Activated CD4-positive, CD25-positive, alpha-beta regulatory T cell treated with anti-CD3 and anti-CD28 coated beads, Interleukin-2, amount 50 U/mL, for 16 hours (primary cell): Measurements from ENCODE around the gene NLGN3.
A peak's percentile ranks its signal among the peaks of the same experiment; 100 is the strongest.

Experiments used
- DNase-seq: peaks from one replicate; pipeline ENCODE4 v3.0.0-alpha.2; 2020; ENCODE audit warnings: low read depth, low spot score

The NLGN3 gene

DNA sequence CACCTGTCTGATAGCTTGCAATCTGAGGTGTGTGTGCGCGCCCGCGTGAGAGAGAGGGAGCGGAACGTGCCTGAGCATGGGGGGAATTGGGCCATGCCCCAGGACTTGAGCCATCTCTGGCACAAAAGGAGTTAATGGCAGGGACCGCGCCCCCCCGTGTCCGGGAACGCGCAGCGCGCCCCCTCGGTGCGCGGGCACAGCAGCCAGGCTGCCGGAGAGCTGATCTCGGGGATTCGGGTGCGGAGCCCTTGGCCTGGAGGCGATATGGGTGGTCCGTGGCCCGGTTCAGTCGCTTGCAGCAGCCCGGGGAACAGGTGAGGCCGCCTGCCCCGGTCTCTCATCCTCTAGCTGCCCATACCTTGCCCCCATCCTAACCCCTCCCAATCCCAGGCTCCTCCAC, at the start of gene NLGN3:
NLGN3 (plus strand) TSS at position 191 of the 400 bp plus-strand sequence. CDS start 2,909 bp downstream, outside the sequence.
- DNase-seq, result no peak

DNA sequence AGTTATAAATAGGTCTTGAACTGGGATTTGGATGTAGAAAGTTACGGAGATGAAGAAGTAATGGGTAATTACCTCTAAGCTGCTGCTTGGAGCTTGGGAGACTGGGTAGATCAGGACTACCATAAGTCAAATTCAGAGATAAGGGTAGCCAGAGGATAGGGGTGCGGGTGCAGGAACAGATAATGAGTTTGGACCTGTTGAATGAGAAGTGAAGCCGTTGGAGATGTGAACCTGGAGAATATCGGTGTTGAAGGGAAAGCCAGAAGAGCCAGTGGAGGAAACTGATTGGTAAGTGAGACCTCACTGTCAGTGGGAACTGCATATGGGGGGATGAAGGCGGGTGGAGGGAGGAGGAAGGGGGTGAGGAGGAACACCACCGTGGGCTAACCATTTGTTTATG, 49.6 kb upstream of the NLGN3 start:
- DNase-seq, result no peak

DNA sequence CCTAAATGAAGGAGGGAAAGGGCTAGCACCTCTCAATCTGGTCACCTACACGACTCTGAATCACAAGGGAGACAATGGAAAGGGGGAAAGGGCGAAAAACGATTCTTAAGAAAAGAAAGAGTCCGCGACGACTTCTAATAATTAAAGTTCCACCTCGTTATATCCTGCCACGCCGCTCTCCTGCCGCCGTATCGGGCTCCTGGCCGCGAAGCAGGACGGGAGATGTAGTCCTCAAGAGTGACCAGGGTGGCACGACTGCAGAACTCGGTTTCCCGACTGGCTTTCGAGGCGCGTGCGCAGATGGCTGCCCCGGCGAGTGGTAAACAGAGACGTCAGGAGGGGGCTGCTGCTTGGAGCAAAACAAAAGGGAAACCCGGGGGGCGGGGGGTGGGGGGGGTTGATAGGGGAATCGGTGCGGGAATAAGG, 49.1 kb upstream of the NLGN3 start, which contains the start of gene FOXO4:
FOXO4 (plus strand) TSS at position 297 of the 426 bp plus-strand sequence. CDS start 678 bp downstream, outside the sequence.
- peak; percentile 81 for DNase-seq

DNA sequence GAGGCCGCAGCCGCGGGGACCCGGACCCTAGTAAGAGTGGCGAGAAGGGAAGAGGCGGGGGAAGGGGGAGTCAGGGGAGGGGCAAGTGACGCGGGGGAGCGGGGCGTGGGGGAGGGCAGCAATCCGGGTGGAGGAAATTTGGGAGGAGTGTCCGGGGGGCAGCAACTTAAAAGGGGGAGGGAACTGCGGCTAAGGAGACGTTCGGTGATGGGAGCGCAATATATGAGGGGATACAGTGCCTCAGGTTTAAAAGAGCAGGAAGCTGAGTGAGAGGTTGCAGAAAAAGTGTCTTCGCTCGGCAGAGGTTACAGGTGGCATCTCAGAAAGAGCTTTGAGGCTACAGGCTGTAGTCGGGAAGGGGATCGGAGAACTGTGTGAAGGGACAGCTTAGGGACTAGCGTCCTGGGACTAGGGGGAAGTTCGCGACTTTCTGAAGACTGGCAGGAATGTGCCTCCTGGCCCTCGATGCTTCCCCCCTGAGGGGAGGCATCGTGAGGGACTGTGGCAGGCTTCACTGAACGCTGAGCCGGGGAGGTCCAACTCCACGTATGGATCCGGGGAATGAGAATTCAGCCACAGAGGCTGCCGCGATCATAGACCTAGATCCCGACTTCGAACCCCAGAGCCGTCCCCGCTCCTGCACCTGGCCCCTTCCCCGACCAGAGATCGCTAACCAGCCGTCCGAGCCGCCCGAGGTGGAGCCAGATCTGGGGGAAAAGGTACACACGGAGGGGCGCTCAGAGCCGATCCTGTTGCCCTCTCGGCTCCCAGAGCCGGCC, 48.5 kb upstream of the NLGN3 start:
- DNase-seq, result no peak

DNA sequence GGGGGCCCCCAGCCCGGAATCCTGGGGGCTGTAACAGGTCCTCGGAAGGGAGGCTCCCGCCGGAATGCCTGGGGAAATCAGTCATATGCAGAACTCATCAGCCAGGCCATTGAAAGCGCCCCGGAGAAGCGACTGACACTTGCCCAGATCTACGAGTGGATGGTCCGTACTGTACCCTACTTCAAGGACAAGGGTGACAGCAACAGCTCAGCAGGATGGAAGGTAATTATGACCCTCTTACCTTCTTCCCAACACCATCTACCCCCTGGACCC, 47.9 kb upstream of the NLGN3 start:
- DNase-seq, result no peak

DNA sequence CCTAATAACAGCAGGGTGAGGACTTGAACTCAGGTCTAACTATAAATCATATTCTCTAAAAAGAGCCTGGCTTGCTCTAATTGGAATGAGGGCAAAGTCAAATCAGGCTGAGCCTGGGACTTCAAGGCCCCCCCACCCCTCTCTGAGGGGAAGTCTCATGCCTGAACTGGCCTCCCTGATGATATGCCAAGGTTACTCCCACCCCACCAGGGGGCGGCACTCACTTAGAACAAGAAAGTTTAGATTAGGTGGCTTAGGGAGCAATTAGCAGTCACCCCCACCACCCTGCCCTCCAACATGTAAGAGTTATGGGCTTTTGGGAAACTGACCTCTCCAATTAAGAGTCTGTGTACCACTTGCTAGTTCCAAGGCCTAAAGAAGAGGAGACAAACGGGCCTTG, 46.3 kb upstream of the NLGN3 start:
- DNase-seq, result peak; percentile 69

DNA sequence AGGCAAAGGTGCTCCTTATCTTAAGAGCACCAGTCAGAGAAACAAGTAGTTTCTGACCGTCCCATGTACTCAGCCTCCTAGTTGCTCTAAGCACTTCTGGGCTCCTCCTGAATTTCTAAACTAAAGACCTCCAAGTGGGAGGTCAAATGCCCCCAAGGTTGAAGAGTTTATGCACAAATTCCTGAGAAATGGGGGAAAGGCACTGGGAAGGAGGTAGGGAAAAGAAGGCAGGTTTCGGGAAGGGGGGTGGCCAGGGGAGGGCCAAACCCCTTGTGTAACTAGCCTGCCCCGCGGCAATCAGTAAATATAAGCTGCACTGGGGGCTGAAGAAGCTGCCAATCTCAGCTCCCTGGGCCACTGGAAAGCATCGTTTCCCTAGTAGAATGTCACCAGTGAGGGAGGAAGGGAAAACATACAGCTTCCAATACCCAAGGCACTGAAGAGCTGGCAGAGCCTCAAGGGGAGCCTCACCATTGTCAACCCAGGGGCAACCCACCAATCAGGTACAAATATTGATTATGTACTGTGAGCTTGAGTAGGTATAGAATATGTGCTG, 45.6 kb upstream of the NLGN3 start:
- no peak for DNase-seq

DNA sequence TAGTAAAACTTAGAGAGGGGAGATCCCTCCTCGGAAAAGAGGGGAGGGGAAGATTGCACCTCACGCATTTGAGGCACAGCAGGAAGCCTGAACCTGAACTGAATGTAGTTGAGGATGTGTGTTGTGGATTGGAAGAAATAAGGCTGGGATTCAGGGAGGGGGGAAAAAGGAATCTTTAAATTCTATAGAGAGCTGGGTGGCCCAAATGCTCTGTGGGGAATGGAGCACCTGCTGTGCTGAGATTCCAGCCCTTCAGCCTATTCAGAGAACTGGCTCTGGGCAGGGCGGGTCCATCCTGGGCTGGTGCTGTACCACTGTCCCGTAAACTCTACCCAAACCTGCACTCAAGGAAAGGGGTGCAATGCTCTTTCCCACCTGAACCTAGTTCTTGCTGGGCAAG, 44.9 kb upstream of the NLGN3 start:
- DNase-seq, result no peak

DNA sequence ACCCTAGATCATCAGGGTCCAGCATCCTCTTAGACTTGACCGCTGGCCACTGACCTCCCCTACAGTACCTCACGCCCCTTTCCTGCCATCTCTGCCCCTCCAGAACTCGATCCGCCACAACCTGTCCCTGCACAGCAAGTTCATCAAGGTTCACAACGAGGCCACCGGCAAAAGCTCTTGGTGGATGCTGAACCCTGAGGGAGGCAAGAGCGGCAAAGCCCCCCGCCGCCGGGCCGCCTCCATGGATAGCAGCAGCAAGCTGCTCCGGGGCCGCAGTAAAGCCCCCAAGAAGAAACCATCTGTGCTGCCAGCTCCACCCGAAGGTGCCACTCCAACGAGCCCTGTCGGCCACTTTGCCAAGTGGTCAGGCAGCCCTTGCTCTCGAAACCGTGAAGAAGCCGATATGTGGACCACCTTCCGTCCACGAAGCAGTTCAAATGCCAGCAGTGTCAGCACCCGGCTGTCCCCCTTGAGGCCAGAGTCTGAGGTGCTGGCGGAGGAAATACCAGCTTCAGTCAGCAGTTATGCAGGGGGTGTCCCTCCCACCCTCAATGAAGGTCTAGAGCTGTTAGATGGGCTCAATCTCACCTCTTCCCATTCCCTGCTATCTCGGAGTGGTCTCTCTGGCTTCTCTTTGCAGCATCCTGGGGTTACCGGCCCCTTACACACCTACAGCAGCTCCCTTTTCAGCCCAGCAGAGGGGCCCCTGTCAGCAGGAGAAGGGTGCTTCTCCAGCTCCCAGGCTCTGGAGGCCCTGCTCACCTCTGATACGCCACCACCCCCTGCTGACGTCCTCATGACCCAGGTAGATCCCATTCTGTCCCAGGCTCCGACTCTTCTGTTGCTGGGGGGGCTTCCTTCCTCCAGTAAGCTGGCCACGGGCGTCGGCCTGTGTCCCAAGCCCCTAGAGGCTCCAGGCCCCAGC, 43.8 kb upstream of the NLGN3 start:
- no peak for DNase-seq

DNA sequence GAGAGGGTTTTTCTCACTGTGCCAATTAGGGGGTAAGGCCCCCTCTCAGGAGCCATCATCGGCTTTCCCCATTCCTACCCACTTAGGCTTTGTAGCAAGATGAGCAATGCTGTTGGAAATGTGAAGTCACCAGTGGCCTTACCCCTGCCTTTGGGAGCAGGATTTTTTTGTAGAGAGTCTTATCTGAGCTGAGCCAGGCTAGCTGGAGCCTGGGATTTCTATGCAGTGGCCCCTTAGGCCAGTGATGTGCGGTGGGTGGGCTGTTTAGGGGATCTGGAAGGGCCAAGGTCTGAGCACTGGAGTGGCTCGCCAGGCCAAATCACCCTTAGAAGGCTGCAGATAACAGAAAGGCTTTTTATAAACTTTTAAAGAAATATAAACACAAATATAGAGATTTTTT, 42.3 kb upstream of the NLGN3 start:
- DNase-seq, result no peak

DNA sequence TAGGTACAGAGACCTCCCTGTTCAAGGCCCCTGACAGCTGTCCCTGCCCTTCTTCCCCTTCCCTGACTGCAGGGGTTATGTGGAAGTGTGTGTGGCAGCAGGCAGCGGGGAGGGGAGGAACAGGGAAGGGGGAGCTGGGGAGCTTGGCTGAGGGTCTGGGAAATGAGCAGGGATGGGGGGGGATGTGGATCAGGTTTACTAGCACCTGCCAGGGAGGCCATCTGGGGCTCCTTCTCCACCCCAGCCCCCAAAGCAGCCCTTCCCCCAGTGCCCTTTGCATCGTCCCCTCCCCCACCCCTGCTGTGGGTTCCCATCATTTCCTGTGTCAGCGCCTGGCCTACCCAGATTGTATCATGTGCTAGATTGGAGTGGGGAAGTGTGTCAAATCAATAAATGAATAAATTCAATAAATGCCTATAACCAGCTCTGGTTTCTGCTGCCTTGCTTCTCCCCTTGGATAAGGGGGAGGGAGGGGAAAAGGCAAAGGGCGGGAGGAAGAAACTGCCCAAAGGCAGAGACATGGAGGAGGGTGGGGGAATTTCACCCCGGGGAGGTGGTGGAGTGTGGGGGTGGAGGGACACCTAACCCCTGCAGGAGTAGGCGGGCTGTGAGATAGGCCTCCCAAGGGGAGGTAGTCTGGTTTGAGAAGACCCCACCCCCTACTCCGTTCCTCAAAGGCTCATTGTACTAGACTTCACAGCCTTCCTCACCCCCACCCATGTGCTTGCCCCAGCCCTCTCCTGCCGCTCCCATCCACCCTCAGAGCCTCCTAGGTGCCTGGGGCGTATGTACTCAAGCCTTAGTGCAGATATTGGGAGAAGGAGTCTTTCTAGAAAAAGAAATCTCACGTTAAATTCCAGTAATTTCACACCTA, 41.3 kb upstream of the NLGN3 start:
- no peak for DNase-seq

DNA sequence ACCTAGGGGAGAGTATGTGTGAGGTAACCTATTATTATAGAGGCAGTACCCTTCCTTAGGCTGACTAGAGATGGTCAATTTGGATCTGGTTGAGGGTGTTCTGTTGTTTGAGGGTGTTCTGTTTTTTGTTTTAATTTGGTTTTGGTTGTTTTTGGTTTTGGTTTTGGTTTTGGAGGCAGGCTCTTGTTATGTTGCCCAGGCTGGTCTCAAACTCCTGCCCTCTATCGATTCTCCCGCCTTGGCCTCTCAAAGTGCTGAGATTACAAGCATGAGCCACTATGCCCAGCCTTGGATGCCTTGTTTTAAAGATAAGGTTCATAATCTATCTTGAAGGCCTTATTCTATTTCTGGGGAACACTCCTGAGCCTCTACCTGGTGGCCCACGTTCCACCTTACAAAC, 39.0 kb upstream of the NLGN3 start:
- DNase-seq, result no peak

DNA sequence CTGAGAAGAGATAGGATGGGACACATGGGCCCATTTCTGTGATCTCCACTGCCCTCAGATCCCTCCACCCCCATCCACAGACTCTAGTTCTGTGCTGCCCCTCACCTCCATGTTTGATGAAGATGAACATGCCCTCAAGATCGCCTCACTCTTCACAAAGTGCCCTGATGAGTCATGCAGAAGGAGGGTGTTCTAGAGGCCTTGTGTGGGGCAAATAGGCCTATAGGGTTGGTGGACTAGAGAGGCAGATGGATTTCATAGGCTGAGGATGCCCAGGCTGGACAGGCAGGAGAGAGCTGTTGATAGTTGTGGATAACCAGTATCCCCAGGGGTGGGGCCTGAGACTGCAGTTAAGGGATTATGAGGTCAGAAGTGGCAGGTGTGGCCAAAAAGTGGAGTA, 38.2 kb upstream of the NLGN3 start, which contains the start of gene CXorf65:
CXorf65 (minus strand) TSS at position 314 of the 400 bp plus-strand sequence; CDS start at position 130, 184 bp downstream.
- DNase-seq, result no peak

DNA sequence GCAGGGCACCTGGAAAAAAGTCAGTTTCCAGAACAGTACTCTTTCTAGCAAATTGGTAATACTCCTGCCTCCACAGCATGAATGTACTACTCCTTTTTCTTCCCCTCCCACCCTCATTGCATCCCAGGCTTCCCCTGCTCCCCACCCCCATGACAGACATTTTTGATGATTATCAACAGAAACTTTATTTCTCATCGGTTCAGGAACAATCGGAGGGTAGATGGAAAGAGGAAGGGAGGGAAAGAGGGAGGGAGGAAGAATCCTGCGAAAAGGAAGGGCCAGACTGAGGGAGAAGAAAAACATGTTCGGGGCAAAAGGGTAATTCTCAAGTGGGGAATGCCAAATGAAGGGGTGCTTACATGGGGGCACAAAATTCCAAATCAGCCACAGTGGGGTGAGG, 37.4 kb upstream of the NLGN3 start:
- DNase-seq, result no peak

DNA sequence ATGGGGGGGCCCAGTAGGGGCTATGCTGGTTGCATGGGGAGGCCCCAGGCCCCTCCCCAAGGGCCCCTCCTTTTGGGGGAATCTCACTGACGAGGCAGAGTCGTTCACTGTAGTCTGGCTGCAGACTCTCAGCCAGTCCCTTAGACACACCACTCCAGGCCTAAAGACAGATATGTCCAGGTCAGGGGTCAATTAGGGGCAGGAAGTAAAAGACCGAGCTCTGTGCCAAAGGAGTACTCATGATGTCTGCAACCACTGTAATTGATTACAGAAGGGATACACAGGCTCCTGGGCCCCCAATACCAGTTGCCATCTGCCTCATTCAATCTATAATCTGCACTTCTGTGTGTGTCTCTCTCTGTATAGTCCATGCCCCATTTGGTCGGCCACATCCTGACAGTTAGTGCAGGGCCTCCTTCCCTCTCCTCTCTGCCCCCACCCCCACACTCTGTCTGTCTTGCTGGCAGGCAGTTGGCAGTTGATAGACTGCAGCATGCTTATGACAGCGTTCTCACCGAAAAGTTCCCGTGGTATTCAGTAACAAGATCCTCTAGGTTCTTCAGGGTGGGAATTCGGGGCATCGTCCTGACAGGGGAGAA, 36.8 kb upstream of the NLGN3 start:
- no peak for DNase-seq

DNA sequence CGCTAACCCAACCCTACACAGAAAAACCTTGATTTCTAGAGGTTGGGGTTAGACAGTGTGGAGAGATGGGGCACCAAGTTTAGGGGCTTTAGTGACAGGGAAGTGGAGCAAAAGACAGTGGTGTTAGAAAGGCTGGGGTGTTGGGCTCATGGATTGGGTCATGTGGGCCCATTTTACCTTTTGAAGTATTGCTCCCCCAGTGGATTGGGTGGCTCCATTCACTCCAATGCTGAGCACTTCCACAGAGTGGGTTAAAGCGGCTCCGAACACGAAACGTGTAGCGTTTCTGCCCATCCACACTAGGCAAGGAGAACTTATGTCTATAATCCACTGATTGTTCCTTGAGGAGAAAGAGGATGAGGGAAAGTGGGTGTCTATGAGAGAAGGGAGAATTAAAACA, 35.6 kb upstream of the NLGN3 start:
- no peak for DNase-seq

DNA sequence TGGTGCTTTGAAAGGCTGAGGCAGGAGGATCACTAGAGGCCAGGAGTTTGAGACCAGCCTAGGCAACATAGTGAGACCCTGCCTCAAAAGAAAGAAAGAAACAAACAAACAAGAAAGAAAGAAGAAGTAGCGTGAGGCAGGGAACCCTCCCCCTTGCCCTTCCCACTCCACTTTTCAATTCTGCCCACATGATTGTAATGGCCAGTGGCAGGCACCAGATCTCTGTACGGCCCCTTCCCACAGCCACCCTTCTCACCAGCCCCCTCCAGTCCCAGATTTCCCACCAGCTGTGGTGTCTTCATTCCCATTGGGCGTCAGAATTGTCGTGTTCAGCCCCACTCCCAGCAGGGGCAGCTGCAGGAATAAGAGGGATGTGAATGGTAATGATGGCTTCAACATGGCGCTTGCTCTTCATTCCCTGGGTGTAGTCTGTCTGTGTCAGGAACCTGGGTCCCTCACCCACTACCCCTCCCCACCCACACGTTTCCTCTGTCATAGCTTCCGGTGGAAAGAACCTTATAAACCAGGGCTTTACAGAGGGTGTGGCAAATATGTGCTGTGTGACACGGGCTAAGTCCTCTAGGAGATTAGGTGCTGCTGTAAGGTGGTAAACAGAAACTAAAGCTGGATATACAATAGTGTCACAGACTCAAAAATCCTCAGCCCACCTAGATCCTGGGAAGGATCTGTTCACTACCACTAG, 33.3 kb upstream of the NLGN3 start, which contains the start of gene IL2RG:
IL2RG (minus strand) TSS at position 437 of the 703 bp plus-strand sequence; CDS start at position 399, 38 bp downstream.
- peak; percentile 69 for DNase-seq

DNA sequence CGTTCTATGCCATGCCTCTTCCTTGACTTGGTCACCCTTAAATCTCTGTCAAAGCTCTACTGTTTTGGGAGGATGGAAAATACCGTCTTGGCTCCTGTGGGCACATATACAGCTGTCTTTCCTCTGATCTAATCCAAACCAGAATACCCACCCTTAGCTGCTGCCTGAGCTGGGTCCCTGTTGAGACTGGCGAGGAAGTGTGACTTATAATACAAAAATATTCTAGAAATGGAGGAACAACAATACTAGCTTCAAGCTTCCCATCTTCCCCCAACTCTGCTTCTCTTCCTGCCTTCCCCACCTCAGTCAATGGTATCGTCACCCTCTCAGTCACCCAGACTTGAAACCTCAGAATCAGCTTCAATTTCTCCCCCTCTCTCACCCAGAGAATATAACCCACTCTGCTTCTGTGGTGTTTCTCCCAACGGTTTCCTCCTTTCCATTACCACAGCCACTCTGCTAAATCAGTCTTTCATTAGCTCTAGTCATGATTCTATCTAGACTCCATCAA, 32.7 kb upstream of the NLGN3 start:
- no peak for DNase-seq

DNA sequence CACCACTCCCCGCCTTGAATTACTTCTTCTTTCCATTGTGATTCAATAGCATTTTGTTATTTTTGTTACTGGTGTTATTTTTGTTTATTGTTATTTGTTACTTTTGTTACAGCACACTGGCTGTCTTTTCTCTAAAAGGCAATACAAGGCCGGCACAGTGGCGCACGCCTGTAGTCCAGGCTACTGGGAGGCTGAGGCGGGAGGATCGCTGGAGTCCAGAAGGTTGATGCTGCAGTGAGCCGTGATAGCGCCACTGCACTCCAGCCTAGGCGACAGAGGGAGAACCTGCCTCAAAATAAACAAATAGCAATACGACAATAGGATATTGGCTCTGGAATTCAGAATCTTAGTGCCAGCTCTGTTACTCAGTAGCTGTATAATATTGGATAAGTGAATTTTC, 27.3 kb upstream of the NLGN3 start:
- DNase-seq, result no peak
